Lower leg skin (tissue), 3 donors: ENCODE results near the gene MED14.

Experiments
- CTCF ChIP-seq, 3 donors: fragments of 450-650 bp; IDR thresholded peaks; one replicate each; pipeline ENCODE4 v1.5.1; 2016; ENCODE audit warnings: antibody characterized with exemption in 3 of 3, mild to moderate bottlenecking in 3 of 3, moderate library complexity in 2 of 3
- POLR2A ChIP-seq, 2 donors: fragments of 450-650 bp; IDR thresholded peaks; one replicate each; pipeline ENCODE4 v1.6.1; 2016 to 2017; ENCODE audit warnings: antibody characterized with exemption in 2 of 2, mild to moderate bottlenecking in 1 of 2, moderate library complexity in 1 of 2

- TF ChIP-seq CTCF (IDR thresholded peaks at IDR 0.05) (no peak), POLR2A (IDR thresholded peaks at IDR 0.05) (no peak)
Observed at GRCh38 chrX:40719731-40720130, 15.6 kb downstream of the MED14 start.
